Adipocyte (in vitro differentiated cells): ENCODE measurements around the gene NFIA.

Experiments used
- DNase-seq: peaks from one replicate; pipeline ENCODE4 v3.0.0-alpha.2; 2015; ENCODE audit warnings: low read depth
- H3K27me3 ChIP-seq: replicated peaks from 2 replicates; pipeline ENCODE4 v1.7.0; 2013; ENCODE audit warnings: mild to moderate bottlenecking, low read length, moderate library complexity; ENCODE audit not compliant: control insufficient read depth, insufficient read depth
- H3K36me3 ChIP-seq: 2 replicates; pipeline ENCODE4 v1.7.0; 2013; ENCODE audit warnings: low read length, mild to moderate bottlenecking, moderate library complexity; ENCODE audit not compliant: control insufficient read depth, insufficient read depth, severe bottlenecking
- H3K4me1 ChIP-seq: 2 replicates; pipeline ENCODE4 v1.7.0; 2013; ENCODE audit warnings: mild to moderate bottlenecking, low read length, moderate library complexity; ENCODE audit not compliant: control insufficient read depth, insufficient read depth
- H3K4me3 ChIP-seq: 2 replicates; pipeline ENCODE4 v1.7.0; 2013; ENCODE audit warnings: mild to moderate bottlenecking, low read length, moderate library complexity
- H3K9ac ChIP-seq: 2 replicates; pipeline ENCODE4 v1.7.0; 2013; ENCODE audit warnings: mild to moderate bottlenecking, low read length, moderate library complexity
- H3K9me3 ChIP-seq: 2 replicates; pipeline ENCODE4 v1.7.0; 2013; ENCODE audit warnings: mild to moderate bottlenecking, low read length, moderate library complexity; ENCODE audit not compliant: control insufficient read depth

NFIA gene

GRCh38 chr1:61506944-61507500, 424.7 kb downstream of the NFIA start:
- Histone ChIP-seq H3K9ac (no peak overlapping the region), H3K4me3 (no peak overlapping the region), H3K36me3 (no peaks in the 10 kb centered on the region), H3K27me3 (peaks cover 6% of the 10 kb centered on the region), H3K9me3 (peaks cover 8% of the 10 kb centered on the region), H3K4me1 (no peaks in the 10 kb centered on the region)
- peak; percentile 30 for DNase-seq
